ENCODE data around the gene SLC40A1.

SLC40A1 gene, protein sequence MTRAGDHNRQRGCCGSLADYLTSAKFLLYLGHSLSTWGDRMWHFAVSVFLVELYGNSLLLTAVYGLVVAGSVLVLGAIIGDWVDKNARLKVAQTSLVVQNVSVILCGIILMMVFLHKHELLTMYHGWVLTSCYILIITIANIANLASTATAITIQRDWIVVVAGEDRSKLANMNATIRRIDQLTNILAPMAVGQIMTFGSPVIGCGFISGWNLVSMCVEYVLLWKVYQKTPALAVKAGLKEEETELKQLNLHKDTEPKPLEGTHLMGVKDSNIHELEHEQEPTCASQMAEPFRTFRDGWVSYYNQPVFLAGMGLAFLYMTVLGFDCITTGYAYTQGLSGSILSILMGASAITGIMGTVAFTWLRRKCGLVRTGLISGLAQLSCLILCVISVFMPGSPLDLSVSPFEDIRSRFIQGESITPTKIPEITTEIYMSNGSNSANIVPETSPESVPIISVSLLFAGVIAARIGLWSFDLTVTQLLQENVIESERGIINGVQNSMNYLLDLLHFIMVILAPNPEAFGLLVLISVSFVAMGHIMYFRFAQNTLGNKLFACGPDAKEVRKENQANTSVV

DNA sequence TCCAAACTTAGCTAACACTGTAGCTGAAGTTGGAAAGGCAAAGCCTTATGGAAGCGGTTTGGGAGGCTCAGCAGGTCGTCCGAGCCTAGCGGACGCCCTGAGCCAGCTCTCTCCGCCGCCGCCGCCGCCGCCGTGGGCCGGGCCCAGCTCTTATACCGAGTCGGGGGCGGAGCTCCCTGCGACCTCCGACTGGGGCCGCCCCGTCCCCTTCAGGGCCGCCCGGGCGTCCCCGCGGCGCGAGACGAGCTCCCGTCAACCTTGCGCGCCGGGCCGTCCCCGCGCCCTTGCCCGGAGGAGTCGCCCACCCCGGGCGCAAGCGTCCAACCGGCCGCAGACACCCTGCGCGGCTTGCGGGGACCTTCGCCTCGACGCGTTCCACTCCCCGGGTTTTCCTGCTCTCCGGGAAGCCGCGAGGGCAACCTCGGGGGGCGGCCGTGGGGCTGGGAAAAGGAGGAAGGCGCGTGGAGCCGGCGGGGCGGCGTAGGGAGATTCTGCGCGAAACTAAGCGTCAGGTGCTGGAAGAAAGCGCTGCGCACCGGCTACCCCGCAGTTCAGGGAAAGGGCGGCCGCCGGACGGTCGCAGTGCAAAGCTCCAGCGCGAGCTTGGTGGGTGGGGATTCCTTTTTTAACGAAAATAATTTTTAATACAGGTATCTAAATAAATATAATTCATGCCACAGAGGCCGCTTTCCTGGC is at the start of gene SLC40A1:
Gene SLC40A1 (minus strand): TSS at position 129 of the 696 bp plus-strand sequence. CDS start 326 bp downstream, outside the sequence.
- no peaks in the 10 kb centered on the region for H3K9me3 ChIP-seq (ENCODE audit: control insufficient read depth, insufficient read depth, low read length)
- H3K79me2 ChIP-seq (ENCODE audit: control insufficient read depth, low read length), result no peaks in the 10 kb centered on the region
- H3K4me1 ChIP-seq (ENCODE audit: control insufficient read depth, low read length), result no peaks in the 10 kb centered on the region
- H3K4me2 ChIP-seq (ENCODE audit: low read length), result peak within 1 kb of the TSS; percentile 0; the same call in 1 of the 2 replicates
- no peaks in the 10 kb centered on the region for H3F3A ChIP-seq (ENCODE audit: control insufficient read depth, insufficient read depth)
- no peak within 1 kb of the TSS for H3K27ac ChIP-seq (ENCODE audit: low read depth, low read length)
- H3K36me3 ChIP-seq (ENCODE audit: control insufficient read depth, low read length), result no peaks in the 10 kb centered on the region
- no peaks in the 10 kb centered on the region for H3K9me2 ChIP-seq (replicated peaks; ENCODE audit: control insufficient read depth, low read length)
- 0 out of 2 replicates have a peak within 1 kb of the TSS, but pooled peaks have one; percentile 19 for H3K4me3 ChIP-seq (ENCODE audit: low read length)
- TF ChIP-seq, protein P1, sequence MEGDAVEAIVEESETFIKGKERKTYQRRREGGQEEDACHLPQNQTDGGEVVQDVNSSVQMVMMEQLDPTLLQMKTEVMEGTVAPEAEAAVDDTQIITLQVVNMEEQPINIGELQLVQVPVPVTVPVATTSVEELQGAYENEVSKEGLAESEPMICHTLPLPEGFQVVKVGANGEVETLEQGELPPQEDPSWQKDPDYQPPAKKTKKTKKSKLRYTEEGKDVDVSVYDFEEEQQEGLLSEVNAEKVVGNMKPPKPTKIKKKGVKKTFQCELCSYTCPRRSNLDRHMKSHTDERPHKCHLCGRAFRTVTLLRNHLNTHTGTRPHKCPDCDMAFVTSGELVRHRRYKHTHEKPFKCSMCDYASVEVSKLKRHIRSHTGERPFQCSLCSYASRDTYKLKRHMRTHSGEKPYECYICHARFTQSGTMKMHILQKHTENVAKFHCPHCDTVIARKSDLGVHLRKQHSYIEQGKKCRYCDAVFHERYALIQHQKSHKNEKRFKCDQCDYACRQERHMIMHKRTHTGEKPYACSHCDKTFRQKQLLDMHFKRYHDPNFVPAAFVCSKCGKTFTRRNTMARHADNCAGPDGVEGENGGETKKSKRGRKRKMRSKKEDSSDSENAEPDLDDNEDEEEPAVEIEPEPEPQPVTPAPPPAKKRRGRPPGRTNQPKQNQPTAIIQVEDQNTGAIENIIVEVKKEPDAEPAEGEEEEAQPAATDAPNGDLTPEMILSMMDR (IDR thresholded peaks at IDR 0.05; ENCODE audit: low read depth, low read length, poor library complexity, severe bottlenecking), result no peak
- no peak for TF ChIP-seq EZH2phosphoT487 (IDR thresholded peaks at IDR 0.05; ENCODE audit: borderline replicate concordance, low read length)
- H3K27me3 ChIP-seq (ENCODE audit: control insufficient read depth, low read length), result peaks cover 33% of the 10 kb centered on the region
- H4K20me1 ChIP-seq (ENCODE audit: control insufficient read depth, insufficient read depth, low read depth, low read length), result no peaks in the 10 kb centered on the region

GRCh38 chr2:189629531-189630453 is 49.2 kb upstream of the SLC40A1 start:
- Histone ChIP-seq H3F3A (ENCODE audit: control insufficient read depth, insufficient read depth) (no peaks in the 10 kb centered on the region), H3K36me3 (ENCODE audit: control insufficient read depth, low read length) (no peaks in the 10 kb centered on the region), H3K4me2 (ENCODE audit: low read length) (no peak overlapping the region), H3K4me1 (ENCODE audit: control insufficient read depth, low read length) (no peaks in the 10 kb centered on the region), H4K20me1 (ENCODE audit: control insufficient read depth, insufficient read depth, low read depth, low read length) (no peaks in the 10 kb centered on the region), H3K9me3 (ENCODE audit: control insufficient read depth, insufficient read depth, low read length) (no peaks in the 10 kb centered on the region), H3K27me3 (ENCODE audit: control insufficient read depth, low read length) (no peaks in the 10 kb centered on the region), H3K79me2 (ENCODE audit: control insufficient read depth, low read length) (no peaks in the 10 kb centered on the region), H3K9me2 (replicated peaks; ENCODE audit: control insufficient read depth, low read length) (no peaks in the 10 kb centered on the region), H3K27ac (ENCODE audit: low read depth, low read length) (no peak overlapping the region), H3K4me3 (ENCODE audit: low read length) (no peak overlapping the region)
- TF ChIP-seq, protein P1 (IDR thresholded peaks at IDR 0.05; ENCODE audit: low read depth, low read length, poor library complexity, severe bottlenecking), result no peak
- TF ChIP-seq EZH2phosphoT487 (IDR thresholded peaks at IDR 0.05; ENCODE audit: borderline replicate concordance, low read length), result no peak

- Histone ChIP-seq H3F3A (ENCODE audit: control insufficient read depth, insufficient read depth) (no peaks in the 10 kb centered on the region), H3K27me3 (ENCODE audit: control insufficient read depth, low read length) (0 out of 2 replicates have a peak, but pooled peaks cover 2% of the 10 kb centered on the region), H3K4me2 (ENCODE audit: low read length) (no peak overlapping the region), H3K4me1 (ENCODE audit: control insufficient read depth, low read length) (no peaks in the 10 kb centered on the region), H3K36me3 (ENCODE audit: control insufficient read depth, low read length) (no peaks in the 10 kb centered on the region), H4K20me1 (ENCODE audit: control insufficient read depth, insufficient read depth, low read depth, low read length) (no peaks in the 10 kb centered on the region), H3K27ac (ENCODE audit: low read depth, low read length) (no peak overlapping the region), H3K4me3 (ENCODE audit: low read length) (no peak overlapping the region), H3K79me2 (ENCODE audit: control insufficient read depth, low read length) (no peaks in the 10 kb centered on the region), H3K9me3 (ENCODE audit: control insufficient read depth, insufficient read depth, low read length) (no peaks in the 10 kb centered on the region), H3K9me2 (replicated peaks; ENCODE audit: control insufficient read depth, low read length) (no peaks in the 10 kb centered on the region)
- TF ChIP-seq, protein P1 (IDR thresholded peaks at IDR 0.05; ENCODE audit: low read depth, low read length, poor library complexity, severe bottlenecking), result no peak
Measured at GRCh38 chr2:189628817-189629530, 48.4 kb upstream of the SLC40A1 start.

Measured in DOHH2 (cell line).